ENCODE data around the gene HIRA.

DNA sequence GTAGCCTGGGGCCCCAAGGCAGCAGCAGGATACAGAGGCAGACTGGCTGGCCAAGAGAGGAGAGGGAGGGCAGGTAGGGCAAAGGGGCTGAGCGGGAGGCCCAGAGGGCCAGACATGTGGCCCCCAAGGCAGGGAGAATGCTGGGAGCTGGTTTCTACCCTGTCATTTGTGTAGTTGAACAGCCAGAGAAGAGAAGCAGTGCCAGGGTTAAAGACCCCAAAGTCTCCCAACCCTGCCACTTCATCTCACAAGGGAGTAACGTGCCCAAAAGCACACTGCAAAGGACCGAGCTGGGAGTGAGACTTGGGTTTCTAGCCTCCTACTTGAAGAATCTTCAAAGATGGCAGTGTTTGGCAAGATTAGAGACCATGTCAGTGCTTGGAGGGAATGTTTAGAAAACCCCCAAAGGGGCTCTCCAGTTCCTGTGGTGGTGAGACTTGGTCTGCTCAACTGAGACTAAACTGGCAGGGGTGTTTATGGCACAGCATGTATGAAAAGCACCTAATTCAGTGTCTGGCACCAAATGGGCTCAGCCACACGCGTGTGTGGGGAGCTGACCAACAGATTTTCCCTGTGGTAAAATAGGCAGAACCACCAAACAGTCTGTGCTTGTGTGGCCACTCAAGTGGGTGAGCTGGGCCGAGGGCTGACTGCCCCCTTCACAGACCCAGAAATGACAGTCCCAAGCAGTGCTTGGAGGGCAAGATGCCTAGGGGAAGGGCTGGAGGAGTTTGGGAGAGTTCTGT lies 71.8 kb downstream of the HIRA start:
- TF ChIP-seq, protein P1, sequence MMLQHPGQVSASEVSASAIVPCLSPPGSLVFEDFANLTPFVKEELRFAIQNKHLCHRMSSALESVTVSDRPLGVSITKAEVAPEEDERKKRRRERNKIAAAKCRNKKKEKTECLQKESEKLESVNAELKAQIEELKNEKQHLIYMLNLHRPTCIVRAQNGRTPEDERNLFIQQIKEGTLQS (CRISPR knock-in tag; conservative IDR thresholded peaks at IDR 0.05): no peak
- TF ChIP-seq, protein P2, sequence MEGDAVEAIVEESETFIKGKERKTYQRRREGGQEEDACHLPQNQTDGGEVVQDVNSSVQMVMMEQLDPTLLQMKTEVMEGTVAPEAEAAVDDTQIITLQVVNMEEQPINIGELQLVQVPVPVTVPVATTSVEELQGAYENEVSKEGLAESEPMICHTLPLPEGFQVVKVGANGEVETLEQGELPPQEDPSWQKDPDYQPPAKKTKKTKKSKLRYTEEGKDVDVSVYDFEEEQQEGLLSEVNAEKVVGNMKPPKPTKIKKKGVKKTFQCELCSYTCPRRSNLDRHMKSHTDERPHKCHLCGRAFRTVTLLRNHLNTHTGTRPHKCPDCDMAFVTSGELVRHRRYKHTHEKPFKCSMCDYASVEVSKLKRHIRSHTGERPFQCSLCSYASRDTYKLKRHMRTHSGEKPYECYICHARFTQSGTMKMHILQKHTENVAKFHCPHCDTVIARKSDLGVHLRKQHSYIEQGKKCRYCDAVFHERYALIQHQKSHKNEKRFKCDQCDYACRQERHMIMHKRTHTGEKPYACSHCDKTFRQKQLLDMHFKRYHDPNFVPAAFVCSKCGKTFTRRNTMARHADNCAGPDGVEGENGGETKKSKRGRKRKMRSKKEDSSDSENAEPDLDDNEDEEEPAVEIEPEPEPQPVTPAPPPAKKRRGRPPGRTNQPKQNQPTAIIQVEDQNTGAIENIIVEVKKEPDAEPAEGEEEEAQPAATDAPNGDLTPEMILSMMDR (IDR thresholded peaks at IDR 0.05): no peak
- TF ChIP-seq, protein P3, sequence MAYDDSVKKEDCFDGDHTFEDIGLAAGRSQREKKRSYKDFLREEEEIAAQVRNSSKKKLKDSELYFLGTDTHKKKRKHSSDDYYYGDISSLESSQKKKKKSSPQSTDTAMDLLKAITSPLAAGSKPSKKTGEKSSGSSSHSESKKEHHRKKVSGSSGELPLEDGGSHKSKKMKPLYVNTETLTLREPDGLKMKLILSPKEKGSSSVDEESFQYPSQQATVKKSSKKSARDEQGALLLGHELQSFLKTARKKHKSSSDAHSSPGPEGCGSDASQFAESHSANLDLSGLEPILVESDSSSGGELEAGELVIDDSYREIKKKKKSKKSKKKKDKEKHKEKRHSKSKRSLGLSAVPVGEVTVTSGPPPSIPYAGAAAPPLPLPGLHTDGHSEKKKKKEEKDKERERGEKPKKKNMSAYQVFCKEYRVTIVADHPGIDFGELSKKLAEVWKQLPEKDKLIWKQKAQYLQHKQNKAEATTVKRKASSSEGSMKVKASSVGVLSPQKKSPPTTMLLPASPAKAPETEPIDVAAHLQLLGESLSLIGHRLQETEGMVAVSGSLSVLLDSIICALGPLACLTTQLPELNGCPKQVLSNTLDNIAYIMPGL (CRISPR knock-in tag; IDR thresholded peaks at IDR 0.05): no peak
- TF ChIP-seq ESRRA (CRISPR knock-in tag; IDR thresholded peaks at IDR 0.05; ENCODE audit: borderline replicate concordance) (no peak), NFYB (CRISPR knock-in tag; conservative IDR thresholded peaks at IDR 0.05; ENCODE audit: low read depth) (no peak), NFE2L1 (CRISPR knock-in tag; IDR thresholded peaks at IDR 0.05) (no peak), FOXK1 (CRISPR knock-in tag; IDR thresholded peaks at IDR 0.05) (no peak)
- TF ChIP-seq, protein P4, sequence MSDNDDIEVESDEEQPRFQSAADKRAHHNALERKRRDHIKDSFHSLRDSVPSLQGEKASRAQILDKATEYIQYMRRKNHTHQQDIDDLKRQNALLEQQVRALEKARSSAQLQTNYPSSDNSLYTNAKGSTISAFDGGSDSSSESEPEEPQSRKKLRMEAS (CRISPR knock-in tag; IDR thresholded peaks at IDR 0.05): no peak
- TF ChIP-seq, protein P5, sequence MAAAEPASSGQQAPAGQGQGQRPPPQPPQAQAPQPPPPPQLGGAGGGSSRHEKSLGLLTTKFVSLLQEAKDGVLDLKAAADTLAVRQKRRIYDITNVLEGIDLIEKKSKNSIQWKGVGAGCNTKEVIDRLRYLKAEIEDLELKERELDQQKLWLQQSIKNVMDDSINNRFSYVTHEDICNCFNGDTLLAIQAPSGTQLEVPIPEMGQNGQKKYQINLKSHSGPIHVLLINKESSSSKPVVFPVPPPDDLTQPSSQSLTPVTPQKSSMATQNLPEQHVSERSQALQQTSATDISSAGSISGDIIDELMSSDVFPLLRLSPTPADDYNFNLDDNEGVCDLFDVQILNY (CRISPR knock-in tag; IDR thresholded peaks at IDR 0.05): no peak
- TF ChIP-seq, protein P6, sequence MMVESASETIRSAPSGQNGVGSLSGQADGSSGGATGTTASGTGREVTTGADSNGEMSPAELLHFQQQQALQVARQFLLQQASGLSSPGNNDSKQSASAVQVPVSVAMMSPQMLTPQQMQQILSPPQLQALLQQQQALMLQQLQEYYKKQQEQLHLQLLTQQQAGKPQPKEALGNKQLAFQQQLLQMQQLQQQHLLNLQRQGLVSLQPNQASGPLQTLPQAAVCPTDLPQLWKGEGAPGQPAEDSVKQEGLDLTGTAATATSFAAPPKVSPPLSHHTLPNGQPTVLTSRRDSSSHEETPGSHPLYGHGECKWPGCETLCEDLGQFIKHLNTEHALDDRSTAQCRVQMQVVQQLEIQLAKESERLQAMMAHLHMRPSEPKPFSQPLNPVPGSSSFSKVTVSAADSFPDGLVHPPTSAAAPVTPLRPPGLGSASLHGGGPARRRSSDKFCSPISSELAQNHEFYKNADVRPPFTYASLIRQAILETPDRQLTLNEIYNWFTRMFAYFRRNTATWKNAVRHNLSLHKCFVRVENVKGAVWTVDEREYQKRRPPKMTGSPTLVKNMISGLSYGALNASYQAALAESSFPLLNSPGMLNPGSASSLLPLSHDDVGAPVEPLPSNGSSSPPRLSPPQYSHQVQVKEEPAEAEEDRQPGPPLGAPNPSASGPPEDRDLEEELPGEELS (CRISPR knock-in tag; IDR thresholded peaks at IDR 0.05): no peak
- TF ChIP-seq, protein P7, sequence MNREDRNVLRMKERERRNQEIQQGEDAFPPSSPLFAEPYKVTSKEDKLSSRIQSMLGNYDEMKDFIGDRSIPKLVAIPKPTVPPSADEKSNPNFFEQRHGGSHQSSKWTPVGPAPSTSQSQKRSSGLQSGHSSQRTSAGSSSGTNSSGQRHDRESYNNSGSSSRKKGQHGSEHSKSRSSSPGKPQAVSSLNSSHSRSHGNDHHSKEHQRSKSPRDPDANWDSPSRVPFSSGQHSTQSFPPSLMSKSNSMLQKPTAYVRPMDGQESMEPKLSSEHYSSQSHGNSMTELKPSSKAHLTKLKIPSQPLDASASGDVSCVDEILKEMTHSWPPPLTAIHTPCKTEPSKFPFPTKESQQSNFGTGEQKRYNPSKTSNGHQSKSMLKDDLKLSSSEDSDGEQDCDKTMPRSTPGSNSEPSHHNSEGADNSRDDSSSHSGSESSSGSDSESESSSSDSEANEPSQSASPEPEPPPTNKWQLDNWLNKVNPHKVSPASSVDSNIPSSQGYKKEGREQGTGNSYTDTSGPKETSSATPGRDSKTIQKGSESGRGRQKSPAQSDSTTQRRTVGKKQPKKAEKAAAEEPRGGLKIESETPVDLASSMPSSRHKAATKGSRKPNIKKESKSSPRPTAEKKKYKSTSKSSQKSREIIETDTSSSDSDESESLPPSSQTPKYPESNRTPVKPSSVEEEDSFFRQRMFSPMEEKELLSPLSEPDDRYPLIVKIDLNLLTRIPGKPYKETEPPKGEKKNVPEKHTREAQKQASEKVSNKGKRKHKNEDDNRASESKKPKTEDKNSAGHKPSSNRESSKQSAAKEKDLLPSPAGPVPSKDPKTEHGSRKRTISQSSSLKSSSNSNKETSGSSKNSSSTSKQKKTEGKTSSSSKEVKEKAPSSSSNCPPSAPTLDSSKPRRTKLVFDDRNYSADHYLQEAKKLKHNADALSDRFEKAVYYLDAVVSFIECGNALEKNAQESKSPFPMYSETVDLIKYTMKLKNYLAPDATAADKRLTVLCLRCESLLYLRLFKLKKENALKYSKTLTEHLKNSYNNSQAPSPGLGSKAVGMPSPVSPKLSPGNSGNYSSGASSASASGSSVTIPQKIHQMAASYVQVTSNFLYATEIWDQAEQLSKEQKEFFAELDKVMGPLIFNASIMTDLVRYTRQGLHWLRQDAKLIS (CRISPR knock-in tag; IDR thresholded peaks at IDR 0.05; ENCODE audit: borderline replicate concordance): no peak
- TF ChIP-seq, protein P8, sequence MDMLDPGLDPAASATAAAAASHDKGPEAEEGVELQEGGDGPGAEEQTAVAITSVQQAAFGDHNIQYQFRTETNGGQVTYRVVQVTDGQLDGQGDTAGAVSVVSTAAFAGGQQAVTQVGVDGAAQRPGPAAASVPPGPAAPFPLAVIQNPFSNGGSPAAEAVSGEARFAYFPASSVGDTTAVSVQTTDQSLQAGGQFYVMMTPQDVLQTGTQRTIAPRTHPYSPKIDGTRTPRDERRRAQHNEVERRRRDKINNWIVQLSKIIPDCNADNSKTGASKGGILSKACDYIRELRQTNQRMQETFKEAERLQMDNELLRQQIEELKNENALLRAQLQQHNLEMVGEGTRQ (CRISPR knock-in tag; IDR thresholded peaks at IDR 0.05): no peak
- TF ChIP-seq, protein P9, sequence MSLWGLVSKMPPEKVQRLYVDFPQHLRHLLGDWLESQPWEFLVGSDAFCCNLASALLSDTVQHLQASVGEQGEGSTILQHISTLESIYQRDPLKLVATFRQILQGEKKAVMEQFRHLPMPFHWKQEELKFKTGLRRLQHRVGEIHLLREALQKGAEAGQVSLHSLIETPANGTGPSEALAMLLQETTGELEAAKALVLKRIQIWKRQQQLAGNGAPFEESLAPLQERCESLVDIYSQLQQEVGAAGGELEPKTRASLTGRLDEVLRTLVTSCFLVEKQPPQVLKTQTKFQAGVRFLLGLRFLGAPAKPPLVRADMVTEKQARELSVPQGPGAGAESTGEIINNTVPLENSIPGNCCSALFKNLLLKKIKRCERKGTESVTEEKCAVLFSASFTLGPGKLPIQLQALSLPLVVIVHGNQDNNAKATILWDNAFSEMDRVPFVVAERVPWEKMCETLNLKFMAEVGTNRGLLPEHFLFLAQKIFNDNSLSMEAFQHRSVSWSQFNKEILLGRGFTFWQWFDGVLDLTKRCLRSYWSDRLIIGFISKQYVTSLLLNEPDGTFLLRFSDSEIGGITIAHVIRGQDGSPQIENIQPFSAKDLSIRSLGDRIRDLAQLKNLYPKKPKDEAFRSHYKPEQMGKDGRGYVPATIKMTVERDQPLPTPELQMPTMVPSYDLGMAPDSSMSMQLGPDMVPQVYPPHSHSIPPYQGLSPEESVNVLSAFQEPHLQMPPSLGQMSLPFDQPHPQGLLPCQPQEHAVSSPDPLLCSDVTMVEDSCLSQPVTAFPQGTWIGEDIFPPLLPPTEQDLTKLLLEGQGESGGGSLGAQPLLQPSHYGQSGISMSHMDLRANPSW (CRISPR knock-in tag; conservative IDR thresholded peaks at IDR 0.05; ENCODE audit: low read depth): no peak
